ENCODE results near the gene IER5.
A peak's percentile ranks its signal among the peaks of the same experiment; 100 is the strongest.

Gene IER5

GRCh38 chr1:181100934-181101333 is 12.4 kb downstream of the IER5 start:
- DNase-seq (ENCODE audit: low read depth, low spot score): no peak
- no peak overlapping the region for H3K4me3 ChIP-seq (ENCODE audit: low read depth, low read length)
- TF ChIP-seq CTCF (IDR thresholded peaks at IDR 0.05; ENCODE audit: low read depth, low read length): no peak
- in situ Hi-C loops (cut with HindIII; ENCODE audit: low sequenced_read_pairs): no loop called here

- no peak overlapping the region for H3K4me3 ChIP-seq (ENCODE audit: low read depth, low read length)
- TF ChIP-seq CTCF (IDR thresholded peaks at IDR 0.05; ENCODE audit: low read depth, low read length): no peak
- in situ Hi-C loops (cut with HindIII; ENCODE audit: low sequenced_read_pairs): no loop called here
- DNase-seq (ENCODE audit: low read depth, low spot score): peak; percentile 82
Measured at GRCh38 chr1:181101581-181102226, 13.2 kb downstream of the IER5 start.

- in situ Hi-C loops (cut with HindIII; ENCODE audit: low sequenced_read_pairs): no loop called here
- no peak for TF ChIP-seq CTCF (IDR thresholded peaks at IDR 0.05; ENCODE audit: low read depth, low read length)
- no peak for DNase-seq (ENCODE audit: low read depth, low spot score)
- H3K4me3 ChIP-seq (ENCODE audit: low read depth, low read length): no peak overlapping the region
Measured at GRCh38 chr1:181102841-181103240, 14.3 kb downstream of the IER5 start.

- in situ Hi-C loops (cut with HindIII; ENCODE audit: low sequenced_read_pairs): no loop called here
- no peak for TF ChIP-seq CTCF (IDR thresholded peaks at IDR 0.05; ENCODE audit: low read depth, low read length)
- no peak for DNase-seq (ENCODE audit: low read depth, low spot score)
- H3K4me3 ChIP-seq (ENCODE audit: low read depth, low read length): no peak overlapping the region
Measured at GRCh38 chr1:181103399-181103798, 14.9 kb downstream of the IER5 start.

GRCh38 chr1:181104042-181104789 is 15.7 kb downstream of the IER5 start:
- peak overlapping the region; percentile 66 for H3K4me3 ChIP-seq (ENCODE audit: low read depth, low read length)
- DNase-seq (ENCODE audit: low read depth, low spot score): no peak
- in situ Hi-C loops (cut with HindIII; ENCODE audit: low sequenced_read_pairs): no loop called here
- TF ChIP-seq CTCF (IDR thresholded peaks at IDR 0.05; ENCODE audit: low read depth, low read length): no peak

- in situ Hi-C loops (cut with HindIII; ENCODE audit: low sequenced_read_pairs): no loop called here
- DNase-seq (ENCODE audit: low read depth, low spot score): no peak
- TF ChIP-seq CTCF (IDR thresholded peaks at IDR 0.05; ENCODE audit: low read depth, low read length): peak; percentile 11
- peak overlapping the region; percentile 66 for H3K4me3 ChIP-seq (ENCODE audit: low read depth, low read length)
Measured at GRCh38 chr1:181104790-181105133, 16.3 kb downstream of the IER5 start.

Data from astrocyte of the spinal cord (primary cell).